ENCODE data around the gene PIGL.

The PIGL gene

DNA sequence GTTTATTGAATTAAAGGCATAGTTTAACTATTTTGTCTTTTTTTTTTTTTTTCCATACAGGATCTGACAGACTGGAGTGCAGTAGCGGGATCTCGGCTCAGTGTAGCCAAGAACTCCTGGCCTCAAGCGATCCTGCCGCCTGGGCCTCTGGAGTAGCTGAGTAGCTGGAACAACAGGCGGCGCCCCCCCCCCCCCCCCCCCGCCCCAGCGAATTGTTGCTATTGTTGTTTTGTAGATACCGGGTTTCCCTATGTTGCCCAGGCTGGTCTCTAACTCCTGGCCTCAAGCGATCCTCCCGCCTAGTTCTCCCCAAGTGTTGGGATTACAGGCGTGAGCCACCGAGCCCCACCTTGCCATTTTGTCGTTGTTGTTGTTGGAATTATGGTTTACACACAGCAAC lies 137.6 kb downstream of the PIGL start:
- no peak for DNase-seq

DNA sequence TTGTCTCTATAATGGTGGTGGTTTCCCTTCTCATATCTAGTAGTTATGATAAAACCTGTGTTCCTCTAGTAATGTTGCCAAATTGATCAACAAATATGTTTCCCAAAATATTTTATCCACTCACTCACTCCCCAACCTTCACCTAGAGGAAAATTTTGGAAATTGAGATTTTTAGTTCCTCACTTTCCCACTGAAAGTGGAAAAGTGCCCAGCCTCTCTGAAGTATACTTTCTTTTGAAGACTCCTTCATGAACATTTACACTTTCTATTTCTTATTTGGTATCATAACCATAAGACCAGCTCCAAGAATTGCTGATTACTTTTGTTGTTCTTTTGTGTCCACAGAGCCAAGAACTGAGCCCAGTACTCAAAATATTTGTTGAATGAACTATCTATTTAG lies 141.4 kb downstream of the PIGL start:
- DNase-seq = no peak

DNA sequence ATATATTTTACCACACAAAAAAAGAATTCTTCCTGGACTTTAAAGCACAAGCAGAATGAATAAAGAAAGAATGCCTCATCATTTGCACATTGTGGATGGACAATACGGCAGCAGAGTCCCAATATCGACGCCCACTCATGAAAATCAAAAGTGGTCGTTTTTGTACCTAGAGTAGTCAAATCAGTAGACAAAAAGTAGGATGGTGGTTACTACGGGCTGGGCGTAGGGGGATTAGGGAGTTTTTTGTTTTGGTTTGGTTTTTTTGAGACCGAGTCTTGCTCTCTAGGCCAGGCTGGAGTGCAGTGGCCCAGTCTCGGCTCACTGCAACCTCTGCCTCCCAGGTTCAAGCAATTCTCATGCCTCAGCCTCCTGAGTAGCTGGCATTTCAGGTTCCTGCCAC lies 144.9 kb downstream of the PIGL start:
- no peak for DNase-seq

DNA sequence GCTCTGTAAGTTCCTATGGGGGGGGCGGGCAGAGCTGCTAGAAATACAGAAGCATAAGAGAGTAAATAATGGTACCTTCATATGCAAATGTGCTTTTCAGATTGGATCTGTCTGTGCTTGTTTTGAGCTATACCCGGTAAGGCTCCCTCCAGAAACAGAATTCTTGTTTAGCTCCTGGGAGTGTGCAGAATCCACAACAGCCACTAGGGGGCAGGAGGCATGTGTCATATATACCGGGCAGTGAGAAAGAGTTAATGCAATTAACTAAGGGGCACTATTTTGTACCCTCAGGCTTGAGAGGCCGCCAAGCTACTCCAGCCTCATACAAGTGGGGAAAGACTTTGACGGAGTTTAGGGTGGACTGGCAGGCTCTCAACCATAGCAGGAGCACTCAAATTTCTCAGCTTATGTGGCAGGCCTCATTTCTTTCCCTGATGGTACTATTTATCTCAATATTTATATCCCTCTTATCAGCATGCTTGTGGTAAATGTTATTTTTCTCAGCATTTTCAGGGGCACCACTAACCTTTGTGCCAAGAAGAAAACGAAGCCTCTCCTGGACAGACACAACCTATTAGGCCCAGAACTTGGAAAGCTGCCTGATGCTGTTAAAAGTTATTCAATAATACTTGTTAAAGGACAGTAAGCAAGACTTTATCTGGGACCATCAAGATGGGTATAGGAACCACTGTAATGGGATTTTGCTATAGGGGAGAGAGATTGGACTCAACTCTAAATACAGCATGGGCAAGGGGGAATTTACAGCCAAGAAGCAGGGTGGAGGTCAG lies 146.9 kb downstream of the PIGL start:
- DNase-seq = peak; percentile 70 to 73

- DNase-seq = no peak
Observed at GRCh38 chr17:16364625-16365024, 147.6 kb downstream of the PIGL start.

- no peak for DNase-seq
Observed at GRCh38 chr17:16371742-16372141, 154.7 kb downstream of the PIGL start.

DNA sequence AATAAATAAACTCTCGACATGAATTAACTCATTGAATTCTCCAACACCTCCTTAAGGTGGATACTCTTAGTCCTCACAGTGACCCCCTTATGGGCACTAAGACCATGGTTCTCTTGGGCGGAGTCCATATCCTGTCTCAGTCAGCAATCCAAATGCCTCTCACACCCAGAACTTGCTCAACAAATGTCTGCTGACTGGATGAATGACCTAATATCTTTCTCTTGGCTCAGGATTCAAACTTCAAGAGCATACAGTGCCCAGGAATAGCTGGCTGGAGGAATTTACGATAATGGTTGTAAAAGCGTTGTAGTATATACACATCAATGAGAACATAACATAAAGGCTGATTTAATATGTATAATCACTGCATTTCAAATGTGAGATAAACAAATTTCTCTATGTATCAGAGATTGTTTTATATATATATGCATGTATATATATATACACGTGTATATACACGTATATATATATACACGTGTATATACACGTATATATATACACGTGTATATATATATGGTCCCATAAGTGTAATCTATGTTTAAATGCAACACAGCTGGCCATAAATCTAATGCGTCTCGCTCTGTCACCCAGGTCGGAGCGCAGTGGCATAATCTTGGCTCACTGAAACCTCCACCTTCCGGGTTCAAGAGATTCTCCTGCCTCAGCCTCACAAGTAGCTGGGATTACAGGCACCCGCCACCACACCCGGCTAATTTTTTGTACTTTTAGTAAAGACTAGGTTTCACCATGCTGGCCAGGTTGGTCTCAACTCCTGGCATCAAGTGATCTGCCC lies 157.3 kb downstream of the PIGL start:
- no peak for DNase-seq

Measured in activated CD4-positive, alpha-beta T cell treated with anti-CD3 and anti-CD28 coated beads, Interleukin-2, amount 50 U/mL, for 4 hours (primary cell).